Activated CD4-positive, alpha-beta T cell treated with anti-CD3 and anti-CD28 coated beads, Interleukin-2, Interleukin-4, amounts not matched to agents 100 ng/mL and 50 ng/mL, durations not matched to agents 16 hours and 8 hours (primary cell): Measurements from ENCODE around the gene TMEM164.

ENCODE experiments used
- DNase-seq: peaks from one replicate; pipeline ENCODE4 v3.0.0-alpha.2; 2020; ENCODE audit warnings: low spot score

Gene TMEM164

GRCh38 chrX:110212299-110212698 is 209.4 kb downstream of the TMEM164 start:
- DNase-seq = no peak

GRCh38 chrX:110213183-110213582 is 210.3 kb downstream of the TMEM164 start:
- DNase-seq = no peak

GRCh38 chrX:110214684-110215083 is 211.8 kb downstream of the TMEM164 start:
- no peak for DNase-seq

- DNase-seq = no peak
These were observed 212.5 kb downstream of the TMEM164 start for GRCh38 chrX:110215411-110215810.

DNA sequence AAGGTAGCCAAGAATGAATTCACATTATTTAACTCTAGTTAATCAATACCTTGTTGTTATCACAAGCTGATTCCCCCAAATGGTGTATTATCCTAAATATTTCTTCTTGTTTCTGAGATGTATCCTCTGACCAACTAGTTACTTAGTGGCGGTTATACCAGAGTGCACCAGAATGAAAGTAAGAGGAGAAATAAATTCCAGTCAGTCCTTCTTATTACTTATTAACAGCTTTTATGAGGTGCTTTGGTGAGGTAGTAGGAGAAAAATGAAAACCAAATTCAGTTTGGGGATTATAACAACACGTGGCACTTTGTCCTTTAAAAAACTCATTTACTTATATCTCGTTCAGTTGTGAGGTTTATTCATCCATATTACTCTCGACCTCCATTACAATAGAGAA is 213.1 kb downstream of the TMEM164 start:
- DNase-seq = no peak

DNA sequence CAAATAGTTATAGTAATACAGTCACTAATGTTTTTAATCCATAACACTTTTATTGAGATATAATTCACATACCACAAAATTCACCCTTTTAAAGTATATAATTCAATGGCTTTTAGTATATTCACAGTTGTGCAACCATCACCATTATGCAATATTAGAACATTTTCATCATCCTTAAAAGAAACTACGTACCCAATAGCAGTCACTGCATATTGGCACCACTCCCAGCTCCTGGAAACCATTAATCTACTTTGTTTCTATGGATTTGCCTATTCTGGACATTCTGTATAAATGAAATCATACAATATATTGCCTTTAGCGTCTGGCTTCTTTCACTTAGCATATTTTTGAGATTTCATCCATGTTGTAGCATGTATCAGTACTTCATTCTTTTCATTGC is 215.7 kb downstream of the TMEM164 start:
- DNase-seq = no peak

DNA sequence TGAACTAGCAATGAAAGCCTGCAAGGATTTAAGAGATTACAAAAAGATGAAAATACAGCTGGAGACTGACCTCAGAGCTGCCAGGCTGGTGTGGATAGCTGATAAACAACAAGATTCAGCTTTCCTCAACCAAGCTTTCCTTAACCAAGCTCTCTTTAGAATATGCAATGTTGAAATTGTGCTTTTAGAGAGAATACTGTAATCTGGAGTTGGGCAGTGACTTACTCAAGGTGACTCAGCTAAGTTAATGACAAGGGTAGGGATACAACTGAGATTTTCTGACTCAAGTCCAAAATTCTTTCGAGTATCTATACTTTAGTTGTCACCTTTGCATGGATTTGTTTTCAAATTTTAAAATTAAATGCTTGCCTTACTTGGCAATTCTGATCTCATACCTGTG is 217.0 kb downstream of the TMEM164 start:
- no peak for DNase-seq

GRCh38 chrX:110222497-110223257 is 219.8 kb downstream of the TMEM164 start:
- DNase-seq = no peak

DNA sequence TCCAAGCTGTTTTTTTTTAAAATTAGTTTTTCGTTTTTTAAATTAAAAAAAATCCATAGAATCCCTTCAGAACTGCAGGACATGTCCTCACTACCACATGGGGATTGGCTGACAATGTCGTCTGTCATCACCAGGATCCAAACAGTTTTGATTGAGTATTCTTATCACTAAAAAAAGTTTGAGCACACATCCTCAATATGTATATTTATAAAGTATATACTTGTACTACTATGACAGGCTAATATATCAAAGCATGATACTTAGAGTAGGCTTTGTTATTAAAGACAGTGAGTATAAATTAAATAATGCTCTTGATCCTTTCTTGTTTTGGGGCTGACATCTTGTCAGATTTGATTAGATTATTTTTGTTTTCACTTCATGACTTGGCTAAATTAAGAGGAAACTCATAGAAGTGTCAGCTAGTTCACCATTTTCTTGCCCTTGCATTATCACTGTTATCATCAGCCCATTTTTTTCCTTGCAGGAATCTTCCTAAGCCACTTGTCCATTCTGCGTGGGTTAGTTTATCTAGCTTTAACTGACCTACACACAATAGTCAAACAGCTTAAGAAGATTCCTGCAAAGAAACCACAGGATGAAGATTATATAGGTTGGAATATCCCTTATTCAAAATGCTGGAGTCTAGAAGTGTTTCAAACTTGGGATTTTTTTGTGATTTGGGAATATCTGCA is 222.2 kb downstream of the TMEM164 start:
- DNase-seq = no peak

DNA sequence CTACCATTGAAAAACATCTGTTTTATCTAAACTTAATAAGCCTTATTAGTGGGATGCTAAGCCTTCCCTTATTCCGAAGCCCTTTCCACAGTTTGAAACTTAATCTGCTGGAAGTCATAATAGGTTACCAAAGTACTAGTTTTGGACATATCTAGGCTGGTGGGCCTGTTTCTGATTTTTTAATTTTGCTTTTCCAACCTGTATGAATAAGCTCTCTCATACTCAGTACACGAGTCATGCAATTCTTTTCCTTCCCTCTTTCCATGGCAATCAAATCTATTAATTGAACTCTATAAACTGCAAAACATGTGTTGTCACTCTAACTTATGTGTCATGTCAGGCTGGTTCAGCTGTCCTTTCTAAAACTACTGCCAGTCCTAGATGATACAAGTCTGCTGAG is 224.0 kb downstream of the TMEM164 start:
- DNase-seq = no peak
